Neural cell (in vitro differentiated cells): Measurements from ENCODE around the gene CT45A7.
"Not testable (repeated sequence)": the region's sequence is repeated elsewhere in the genome, so short reads cannot be mapped to it uniquely, and the experiment has no call there.

Source experiments
- EP300 ChIP-seq: fragments of 450-650 bp; conservative IDR thresholded peaks from 2 replicates; pipeline ENCODE4 v1.6.1; 2014; ENCODE audit warnings: antibody characterized with exemption, mild to moderate bottlenecking, moderate library complexity; ENCODE audit not compliant: poor library complexity, severe bottlenecking
- EZH2 ChIP-seq: fragments of 200-600, 300-800 bp; shearing (Covaris generic), sonication (generic); IDR thresholded peaks from 2 replicates; pipeline ENCODE4 v1.6.1; 2014; ENCODE audit warnings: antibody characterized with exemption, low read length, borderline replicate concordance, mild to moderate bottlenecking; ENCODE audit not compliant: insufficient read depth, poor library complexity, severe bottlenecking
- MXI1 ChIP-seq: fragments of 450-650 bp; conservative IDR thresholded peaks from 2 replicates; pipeline ENCODE4 v1.6.1; 2014; ENCODE audit warnings: antibody characterized with exemption, mild to moderate bottlenecking; ENCODE audit not compliant: poor library complexity, severe bottlenecking
- POLR2AphosphoS5 ChIP-seq: IDR thresholded peaks from 2 replicates; pipeline ENCODE4 v1.6.1; 2012
- RAD21 ChIP-seq: fragments of 450-650 bp; conservative IDR thresholded peaks from 2 replicates; pipeline ENCODE4 v1.6.1; 2014; ENCODE audit warnings: antibody characterized with exemption, mild to moderate bottlenecking, moderate library complexity
- SMC3 ChIP-seq: fragments of 450-650 bp; conservative IDR thresholded peaks from 2 replicates; pipeline ENCODE4 v1.6.1; 2014; ENCODE audit warnings: antibody characterized with exemption, mild to moderate bottlenecking, moderate library complexity; ENCODE audit not compliant: poor library complexity
- TAF1 ChIP-seq: IDR thresholded peaks from 2 replicates; pipeline ENCODE4 v1.6.1; 2012; ENCODE audit warnings: low read depth
- TF ChIP-seq, protein P1 (sequence below): fragments of 450-650 bp; IDR thresholded peaks from 2 replicates; pipeline ENCODE4 v1.5.1; 2014; ENCODE audit warnings: antibody characterized with exemption, mild to moderate bottlenecking, moderate library complexity; ENCODE audit not compliant: poor library complexity, severe bottlenecking
- TF ChIP-seq, protein P2 (sequence below): IDR thresholded peaks from 2 replicates; pipeline ENCODE4 v1.6.1; 2012; ENCODE audit warnings: borderline replicate concordance

DNA sequence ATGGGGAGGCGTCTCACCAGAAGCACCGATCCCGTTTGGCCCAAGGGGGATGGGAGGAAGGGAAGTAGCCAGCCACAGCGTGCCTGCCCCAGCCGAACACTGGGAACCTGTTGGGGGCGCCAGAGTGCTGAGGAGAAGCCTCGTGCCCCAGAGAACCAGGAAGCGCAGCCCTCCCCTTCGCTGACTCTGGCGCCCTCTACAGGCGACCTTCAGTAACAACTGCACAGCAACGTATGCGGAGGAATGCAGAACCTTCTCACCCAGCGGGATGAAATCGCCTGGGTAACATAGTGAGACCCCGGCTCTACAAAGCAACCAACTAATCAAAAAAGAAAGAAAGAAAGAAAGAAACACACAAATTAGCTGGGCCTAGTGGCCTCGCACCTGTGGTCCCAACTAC, at the start of gene CT45A7:
- not testable (repeated sequence) for TF ChIP-seq EZH2, SMC3, RAD21, EP300, POLR2AphosphoS5, MXI1, TAF1
- TF ChIP-seq, protein P1, sequence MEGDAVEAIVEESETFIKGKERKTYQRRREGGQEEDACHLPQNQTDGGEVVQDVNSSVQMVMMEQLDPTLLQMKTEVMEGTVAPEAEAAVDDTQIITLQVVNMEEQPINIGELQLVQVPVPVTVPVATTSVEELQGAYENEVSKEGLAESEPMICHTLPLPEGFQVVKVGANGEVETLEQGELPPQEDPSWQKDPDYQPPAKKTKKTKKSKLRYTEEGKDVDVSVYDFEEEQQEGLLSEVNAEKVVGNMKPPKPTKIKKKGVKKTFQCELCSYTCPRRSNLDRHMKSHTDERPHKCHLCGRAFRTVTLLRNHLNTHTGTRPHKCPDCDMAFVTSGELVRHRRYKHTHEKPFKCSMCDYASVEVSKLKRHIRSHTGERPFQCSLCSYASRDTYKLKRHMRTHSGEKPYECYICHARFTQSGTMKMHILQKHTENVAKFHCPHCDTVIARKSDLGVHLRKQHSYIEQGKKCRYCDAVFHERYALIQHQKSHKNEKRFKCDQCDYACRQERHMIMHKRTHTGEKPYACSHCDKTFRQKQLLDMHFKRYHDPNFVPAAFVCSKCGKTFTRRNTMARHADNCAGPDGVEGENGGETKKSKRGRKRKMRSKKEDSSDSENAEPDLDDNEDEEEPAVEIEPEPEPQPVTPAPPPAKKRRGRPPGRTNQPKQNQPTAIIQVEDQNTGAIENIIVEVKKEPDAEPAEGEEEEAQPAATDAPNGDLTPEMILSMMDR: not testable (repeated sequence)
- TF ChIP-seq, protein P2, sequence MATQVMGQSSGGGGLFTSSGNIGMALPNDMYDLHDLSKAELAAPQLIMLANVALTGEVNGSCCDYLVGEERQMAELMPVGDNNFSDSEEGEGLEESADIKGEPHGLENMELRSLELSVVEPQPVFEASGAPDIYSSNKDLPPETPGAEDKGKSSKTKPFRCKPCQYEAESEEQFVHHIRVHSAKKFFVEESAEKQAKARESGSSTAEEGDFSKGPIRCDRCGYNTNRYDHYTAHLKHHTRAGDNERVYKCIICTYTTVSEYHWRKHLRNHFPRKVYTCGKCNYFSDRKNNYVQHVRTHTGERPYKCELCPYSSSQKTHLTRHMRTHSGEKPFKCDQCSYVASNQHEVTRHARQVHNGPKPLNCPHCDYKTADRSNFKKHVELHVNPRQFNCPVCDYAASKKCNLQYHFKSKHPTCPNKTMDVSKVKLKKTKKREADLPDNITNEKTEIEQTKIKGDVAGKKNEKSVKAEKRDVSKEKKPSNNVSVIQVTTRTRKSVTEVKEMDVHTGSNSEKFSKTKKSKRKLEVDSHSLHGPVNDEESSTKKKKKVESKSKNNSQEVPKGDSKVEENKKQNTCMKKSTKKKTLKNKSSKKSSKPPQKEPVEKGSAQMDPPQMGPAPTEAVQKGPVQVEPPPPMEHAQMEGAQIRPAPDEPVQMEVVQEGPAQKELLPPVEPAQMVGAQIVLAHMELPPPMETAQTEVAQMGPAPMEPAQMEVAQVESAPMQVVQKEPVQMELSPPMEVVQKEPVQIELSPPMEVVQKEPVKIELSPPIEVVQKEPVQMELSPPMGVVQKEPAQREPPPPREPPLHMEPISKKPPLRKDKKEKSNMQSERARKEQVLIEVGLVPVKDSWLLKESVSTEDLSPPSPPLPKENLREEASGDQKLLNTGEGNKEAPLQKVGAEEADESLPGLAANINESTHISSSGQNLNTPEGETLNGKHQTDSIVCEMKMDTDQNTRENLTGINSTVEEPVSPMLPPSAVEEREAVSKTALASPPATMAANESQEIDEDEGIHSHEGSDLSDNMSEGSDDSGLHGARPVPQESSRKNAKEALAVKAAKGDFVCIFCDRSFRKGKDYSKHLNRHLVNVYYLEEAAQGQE: not testable (repeated sequence)
